Left forelimb (tissue), 1 donor: ENCODE measurements around the gene ABCB8.

ENCODE experiments used
- DNase-seq: peaks from one replicate; pipeline ENCODE4 v3.0.0-alpha.2; 2018; ENCODE audit warnings: low spot score

The ABCB8 gene

DNA sequence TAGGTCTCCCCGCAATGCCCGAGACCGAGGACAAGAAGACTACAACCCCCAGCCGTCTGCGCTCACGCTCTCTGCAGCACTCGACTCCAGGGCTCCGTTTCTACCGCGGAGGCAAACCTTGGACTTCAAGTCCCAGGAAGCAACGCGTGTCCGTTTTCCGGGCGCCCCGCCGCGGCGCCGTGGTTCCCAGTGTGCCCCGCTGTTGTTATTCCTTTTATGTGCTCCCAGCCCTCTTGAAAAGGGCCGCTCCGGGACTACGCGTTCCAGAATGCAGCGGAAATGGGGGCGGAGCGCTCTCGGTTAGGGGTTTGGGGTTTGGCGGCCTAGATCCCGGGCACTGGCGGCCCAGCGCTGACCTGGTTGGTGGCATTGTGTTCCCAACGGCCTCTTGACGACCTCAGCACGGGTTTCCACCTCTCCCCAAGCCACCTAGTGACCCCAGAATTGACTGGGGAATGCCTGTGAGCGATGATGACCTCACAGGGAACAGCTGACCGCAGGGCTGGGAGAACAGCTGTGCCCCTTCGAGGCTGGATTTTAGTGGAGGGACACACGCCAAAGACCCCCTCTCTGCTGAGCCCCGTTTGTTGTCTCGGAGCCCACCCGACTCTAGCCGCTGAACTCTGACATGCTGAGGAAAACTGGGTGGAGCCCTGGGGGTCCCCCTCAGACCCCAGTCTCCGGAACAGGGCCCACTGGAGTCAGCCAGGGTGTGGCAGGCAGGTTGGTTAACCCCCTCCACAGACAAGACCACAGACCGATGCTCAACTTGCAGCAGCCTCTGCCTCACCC is 29.9 kb downstream of the ABCB8 start:
- DNase-seq: peak; percentile 99

DNA sequence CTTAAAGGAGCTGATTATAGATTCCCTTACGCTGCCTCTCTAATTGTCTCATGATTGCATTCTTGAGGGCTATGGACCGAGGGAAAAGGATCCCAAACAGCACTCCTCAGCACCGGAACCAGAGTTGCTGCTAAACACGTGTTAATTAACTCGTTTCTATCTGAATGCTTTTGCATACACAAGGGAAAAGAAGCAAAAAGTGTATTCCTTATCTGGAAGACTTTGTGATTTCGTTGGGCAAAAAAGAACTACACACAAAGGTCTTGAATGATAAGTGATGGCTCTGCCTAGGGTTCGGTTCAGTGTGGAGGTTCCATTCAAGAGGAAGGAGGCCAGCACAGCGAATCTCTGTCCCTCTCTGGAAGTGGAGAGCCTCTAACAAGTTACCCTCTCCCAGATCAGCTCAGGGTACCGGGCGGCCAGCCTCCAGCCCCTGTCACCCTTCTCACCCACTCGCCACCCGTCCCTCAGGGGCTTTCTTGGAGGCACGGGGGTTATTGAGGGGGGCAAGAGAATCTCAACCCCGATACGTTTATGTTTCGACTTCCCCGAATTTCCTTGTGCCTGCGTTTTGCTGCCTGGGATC is 30.6 kb downstream of the ABCB8 start:
- DNase-seq: no peak

DNA sequence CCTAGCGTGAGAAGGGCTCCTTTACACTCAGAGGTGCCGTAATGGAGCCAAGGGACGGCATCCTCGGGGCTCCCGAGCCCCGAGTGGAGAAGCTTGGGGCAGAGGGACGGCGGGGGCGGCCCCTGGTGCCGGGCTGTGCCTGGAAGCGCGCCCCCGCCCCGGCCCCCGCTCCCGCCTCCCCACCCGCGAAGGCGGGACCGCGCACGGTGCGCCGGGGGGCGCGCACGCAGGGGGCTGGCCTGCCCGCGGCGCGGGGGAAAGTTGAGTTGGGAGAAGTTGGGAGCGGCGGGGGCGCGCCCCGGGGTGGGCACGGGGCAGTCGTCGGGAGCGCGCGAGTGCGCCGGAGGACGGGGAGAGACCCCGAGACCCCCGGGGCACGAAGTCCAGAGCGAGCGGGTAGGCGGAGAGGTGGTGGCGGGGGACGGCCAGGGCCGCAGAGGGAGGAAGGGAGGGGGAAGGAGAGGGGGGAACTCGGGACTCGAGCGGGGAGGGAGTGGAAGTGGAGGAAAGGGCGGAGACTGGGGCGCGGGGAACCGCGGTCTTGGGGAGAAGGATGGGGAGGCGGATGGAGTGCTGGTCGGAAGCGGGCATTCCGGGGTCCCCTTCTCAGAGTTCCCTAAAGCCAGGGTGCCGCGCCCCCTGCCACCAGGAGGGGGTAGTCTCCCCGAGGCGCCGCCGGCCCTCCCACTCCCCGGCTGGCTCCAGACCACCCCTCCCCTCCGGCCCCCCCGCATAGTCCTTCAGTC is 31.3 kb downstream of the ABCB8 start, which contains the start of gene SLC4A2:
Gene SLC4A2 (plus strand): TSS at position 223 of the 746 bp plus-strand sequence. CDS start 2,399 bp downstream, outside the sequence.
- peak; percentile 94 for DNase-seq

DNA sequence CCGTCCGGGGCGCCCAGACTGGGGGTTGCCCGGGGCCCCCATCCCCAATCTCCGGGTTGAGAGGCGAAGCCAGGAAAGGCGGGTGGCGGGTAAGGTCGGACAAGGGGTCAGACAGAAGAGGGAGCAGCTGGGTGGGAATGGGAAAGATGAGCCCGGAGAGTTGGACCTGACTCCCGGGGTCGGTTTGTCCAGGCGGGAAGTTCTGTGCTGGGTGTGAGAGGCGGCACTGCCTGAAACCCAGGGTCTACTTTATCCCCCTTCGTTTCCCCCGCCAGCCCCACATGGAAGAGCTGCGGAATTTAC is 31.8 kb downstream of the ABCB8 start:
- DNase-seq: no peak

DNA sequence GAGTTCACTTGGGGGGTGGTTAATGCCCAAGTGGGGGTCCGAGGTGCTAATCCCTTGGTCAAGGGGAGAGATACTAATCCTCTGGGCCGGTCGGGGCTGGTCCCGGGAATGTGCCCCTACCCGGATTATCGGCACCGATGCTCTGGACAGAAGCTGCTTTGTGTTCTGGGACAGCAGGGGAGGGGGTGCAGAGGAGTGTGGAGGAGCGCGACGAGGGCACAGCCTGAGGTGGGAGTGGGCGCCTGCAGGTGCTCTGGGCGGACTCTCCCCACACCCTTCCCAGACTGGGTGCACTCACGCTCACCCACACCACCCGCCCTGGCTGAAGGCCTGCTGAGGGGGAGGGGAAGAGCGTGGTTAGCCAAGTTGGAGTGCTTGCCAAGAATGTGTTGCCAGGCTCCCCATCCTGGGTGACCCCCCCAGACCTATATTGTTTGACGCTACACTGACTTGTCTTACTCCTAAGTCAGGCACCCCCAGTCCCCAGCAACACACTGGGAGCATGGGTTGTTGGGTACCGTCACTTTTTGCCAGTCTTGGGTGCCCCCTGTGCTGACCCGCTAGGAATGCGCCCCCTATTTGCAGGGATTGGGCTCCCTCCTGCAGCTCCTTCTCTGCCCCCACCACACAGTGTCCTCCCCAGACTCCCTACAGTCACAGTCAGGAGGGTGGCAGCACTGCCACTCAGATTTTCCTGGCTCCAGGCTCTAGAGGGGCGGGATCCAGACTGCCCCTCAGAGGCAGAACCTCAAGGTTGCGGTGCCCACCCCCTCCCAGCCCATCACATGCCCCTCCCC is 32.4 kb downstream of the ABCB8 start:
- DNase-seq: no peak

DNA sequence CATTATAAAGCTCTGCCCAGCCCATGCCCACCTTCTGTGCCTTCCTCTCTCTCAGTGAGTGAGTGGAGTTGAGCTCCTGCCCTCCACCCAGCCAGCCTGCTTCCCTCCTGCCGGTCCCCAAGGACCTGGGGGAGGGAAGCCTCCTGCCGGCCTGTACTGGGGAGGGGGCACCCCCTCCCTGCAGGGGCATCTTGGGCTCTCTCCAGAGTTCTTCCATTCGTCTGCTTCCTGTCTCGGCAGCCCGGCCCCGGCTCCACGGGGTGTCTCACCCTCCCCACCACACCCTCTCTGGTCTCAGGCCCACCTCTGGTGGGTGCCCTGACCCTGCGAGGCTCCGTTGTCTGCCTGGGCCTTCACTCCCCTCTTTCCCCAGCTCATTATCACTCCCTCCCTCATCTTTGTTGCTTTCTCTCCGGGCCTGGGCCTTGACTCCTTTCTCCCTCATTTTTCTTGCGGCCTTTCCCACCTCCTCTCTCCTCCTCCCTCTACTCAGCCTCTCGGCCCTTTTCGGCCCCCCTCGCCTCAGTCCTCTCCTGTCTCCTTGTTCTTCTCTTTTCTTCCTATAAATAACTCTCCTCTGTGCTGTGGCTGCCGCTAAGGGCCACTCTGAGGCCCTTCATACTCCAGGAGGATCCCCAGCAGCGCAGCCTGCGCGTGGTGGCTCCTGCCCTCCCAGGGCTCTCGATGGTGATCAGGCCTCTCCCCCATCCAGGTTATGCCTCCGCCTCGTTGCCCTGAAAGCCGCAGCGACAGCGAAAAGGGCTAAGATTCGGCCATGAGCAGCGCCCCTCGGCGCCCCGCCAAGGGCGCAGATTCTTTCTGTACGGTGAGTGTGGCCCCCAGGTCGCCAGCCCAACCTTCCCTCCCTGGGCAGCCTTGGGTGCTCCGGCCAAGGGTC is 33.2 kb downstream of the ABCB8 start:
- DNase-seq: no peak

DNA sequence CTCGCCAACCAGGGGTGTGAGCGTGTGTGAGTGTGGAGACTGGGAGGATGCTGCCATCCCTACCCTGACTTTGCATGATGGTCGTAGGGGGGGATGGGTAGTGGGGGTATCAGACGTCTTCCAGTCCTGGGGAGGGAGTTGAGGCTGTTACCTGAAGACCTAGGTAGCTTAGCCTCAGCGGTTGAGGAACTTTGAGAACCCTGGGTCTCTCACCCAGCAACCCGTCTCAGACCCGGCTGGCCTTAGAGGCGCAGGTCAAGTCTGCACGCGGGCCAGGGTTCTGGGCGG is 33.8 kb downstream of the ABCB8 start:
- DNase-seq: no peak

DNA sequence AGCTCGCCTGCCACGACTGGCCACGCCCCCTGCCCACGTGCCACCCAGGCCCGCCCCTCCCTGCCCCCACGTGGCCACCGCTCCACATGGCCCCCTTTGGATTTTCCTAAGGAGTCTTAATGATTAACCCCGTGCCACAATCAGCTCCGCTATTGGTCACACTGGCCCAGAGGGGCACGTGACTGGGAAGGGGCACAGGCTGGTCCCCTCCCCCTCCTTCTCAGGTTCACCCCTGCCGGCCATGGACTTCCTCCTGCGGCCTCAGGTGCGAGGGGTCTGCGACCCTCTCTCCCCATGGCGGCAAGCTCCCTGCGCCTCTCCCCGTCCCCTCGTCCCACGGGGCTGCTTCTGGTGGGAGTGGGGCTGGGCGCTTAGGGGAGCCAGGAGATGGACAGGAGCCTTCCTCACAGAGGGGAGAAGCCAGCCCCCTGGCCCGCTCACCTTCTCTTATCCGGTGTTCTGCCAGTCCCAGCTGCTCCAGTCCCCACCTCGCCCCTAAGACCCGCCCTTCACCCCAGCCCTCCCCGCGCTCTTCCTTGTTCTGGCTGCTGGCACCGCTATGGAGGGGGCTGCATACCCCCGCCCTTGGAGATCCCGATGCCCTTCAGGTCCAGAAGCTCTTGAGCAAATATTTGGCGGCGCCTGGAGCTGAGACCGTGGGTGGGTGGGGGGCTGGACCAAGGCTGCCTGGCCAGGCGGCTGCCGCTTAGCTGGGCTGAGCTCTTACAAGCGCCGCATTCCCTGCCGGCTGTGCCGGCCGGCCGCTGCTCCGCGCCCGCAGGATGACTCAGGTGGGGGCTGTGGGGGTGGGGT is 34.4 kb downstream of the ABCB8 start:
- no peak for DNase-seq

DNA sequence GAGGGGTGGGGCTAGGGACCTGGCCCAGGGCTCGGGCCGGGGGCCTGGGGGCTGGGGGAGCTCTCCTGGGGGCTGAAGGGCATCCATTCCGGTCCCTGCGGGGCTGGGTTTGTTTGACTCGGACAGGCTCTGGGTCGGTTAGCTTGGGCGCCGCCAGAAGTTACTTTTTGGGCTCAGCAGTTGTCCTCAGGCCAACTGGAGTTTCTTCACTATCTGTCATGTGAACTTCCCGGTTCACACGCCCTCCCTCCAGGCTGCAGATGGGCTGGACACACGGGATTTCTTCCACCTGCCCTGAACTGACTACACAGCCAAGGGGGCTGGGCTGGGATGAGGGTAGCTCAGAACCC is 34.9 kb downstream of the ABCB8 start:
- DNase-seq: no peak

DNA sequence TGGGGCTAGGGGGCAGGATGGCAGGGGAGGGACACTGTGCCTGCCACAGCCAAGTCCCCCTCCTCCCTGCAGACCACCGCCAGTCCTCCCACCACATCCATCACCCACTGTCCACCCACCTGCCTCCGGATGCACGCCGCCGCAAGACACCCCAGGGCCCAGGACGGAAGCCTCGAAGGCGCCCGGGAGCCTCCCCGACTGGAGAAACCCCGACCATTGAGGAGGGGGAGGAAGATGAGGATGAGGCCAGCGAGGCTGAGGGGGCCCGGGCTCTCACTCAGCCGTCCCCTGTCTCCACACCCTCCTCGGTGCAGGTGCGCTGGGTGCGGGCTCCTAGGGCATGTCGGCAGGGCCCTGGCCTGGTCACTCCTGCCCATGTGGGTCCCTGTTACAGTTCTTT is 36.2 kb downstream of the ABCB8 start:
- DNase-seq: no peak

DNA sequence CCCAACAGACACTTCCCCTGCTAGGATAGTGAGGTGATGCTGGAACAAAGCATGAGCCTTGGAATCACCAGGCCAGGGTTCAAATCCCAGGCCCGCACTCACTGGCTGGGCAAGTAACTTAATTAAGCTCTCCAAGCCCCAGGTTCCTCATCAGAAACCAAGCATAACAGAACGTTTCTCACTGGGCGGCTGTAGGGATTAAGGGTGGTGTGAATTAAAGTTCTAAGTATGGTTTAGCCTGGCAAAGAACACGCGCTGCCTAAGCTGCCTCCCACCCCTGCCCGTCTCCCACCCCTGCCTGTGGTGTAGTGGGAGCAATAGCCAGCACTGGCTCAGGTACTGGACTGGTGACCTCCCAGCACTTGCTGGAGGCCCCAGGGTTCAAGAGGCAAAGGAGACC is 36.7 kb downstream of the ABCB8 start:
- DNase-seq: no peak

DNA sequence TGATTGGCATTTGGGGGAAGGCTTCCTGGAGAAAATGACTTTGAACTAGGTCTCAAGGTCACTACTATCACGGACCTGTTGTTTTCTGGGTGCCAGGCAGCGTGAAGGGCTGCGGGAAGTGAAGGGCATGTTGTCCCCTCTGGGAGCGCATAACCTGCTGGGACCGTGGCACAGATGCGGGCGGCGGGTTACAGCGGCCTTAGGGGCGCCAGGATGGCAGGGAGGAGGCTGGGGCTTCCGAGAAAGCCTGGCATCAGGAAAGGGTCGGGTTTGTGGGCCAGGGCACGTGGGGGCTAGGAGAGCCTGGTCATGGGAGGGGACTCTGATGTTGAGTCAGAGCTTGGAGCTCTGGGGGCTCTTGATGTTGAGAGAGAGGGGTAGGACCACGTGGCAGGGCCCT is 37.3 kb downstream of the ABCB8 start:
- no peak for DNase-seq

DNA sequence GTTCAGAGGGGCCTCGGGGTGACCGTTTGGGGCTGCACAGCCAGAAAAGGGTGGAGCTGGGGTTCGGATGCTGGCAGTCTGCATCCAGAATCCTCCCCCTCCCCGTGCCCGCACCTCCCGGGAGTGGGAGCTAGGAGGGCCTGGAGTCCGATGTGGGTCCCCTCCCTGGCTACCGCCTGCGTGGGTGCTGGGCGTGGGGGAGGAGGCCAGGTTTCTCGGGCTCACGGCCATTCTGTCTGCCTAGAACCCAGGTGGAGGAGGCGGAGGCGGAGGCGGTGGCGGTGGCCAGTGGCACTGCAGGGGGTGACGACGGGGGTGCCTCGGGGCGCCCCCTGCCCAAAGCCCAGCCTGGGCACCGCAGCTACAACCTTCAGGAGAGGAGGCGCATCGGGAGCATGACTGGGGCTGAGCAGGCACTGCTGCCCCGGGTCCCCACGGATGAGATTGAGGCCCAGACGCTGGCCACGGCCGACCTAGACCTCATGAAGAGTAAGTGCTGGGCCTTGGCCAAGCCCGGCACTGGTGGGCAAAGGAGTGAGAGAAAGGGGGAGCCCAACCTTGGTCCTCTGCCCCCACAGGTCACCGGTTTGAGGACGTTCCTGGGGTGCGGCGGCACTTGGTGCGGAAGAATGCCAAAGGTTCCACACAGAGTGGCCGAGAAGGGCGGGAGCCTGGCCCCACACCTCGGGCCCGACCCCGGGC is 38.2 kb downstream of the ABCB8 start:
- no peak for DNase-seq

DNA sequence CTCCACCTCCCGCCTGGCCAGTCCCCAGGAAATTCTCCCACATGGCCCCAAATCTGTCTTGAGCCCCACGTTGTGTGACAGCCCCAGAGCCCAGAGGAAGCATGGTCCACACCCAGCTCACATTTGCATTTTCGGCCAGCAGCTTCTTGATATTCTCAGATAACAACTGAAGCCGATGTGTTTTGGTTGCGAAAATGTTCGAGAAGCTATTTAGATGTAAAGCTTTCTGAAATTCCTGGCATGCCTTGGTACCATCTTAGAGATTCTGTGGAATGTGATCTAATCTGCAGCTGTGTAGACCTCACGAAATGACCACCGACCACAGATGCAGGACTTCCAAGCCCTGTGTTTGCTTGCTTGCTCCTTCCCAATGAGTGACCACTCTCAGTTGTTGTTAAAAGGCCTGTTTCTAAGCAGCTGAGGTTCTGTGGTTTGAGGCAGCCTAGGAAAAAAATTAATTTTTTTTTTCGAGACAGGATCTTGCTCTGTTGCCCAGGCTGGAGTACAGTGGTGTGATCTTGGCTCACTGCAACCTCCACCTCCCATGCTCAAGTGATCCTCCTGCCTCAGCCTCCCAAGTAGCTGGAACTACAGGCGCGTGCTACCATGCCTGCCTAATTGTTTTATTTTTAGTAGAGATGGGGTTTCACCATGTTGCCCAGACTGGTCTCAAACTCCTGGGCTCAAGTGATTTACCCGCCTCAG is 40.0 kb downstream of the ABCB8 start:
- DNase-seq: no peak

DNA sequence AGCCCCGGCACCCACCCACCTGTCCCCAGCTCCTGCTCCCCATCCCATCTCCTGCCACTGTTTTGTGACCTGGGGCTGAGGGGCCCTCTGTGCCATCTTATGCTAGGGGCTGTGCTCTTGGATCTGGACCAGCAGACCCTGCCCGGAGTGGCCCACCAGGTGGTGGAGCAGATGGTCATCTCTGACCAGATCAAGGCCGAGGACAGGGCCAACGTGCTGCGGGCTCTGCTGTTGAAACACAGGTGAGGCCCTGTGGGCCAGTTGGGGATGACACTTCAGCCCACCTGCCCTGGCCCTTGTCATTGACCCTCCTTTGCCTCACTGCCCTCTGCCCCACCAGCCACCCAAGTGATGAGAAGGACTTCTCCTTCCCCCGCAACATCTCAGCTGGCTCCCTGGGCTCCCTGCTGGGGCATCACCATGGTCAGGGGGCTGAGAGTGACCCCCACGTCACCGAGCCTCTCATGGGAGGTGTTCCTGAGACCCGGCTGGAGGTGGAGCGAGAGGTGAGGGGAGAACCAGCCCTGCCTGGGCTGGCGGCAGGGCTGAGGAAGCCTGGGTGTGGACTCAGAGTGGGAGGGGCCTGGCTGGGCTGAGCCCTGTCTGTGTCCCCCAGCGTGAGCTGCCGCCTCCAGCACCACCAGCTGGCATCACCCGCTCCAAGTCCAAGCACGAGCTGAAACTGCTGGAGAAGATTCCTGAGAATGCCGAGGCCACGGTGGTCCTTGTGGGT is 41.8 kb downstream of the ABCB8 start:
- DNase-seq: no peak

DNA sequence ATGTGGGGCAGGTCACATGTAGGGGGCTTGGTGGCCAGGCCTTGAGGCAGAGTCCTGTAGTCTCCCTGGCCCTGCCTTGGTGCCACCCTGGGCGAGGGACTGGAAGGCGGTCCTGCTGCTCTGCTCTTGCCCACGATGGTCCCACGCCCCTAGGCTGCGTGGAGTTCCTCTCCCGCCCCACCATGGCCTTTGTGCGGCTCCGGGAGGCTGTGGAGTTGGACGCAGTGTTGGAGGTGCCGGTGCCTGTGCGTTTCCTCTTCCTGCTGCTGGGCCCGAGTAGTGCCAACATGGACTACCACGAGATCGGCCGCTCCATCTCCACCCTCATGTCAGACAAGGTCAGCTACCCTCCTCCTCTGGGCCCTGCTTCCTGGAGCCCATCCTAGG is 42.3 kb downstream of the ABCB8 start:
- no peak for DNase-seq

DNA sequence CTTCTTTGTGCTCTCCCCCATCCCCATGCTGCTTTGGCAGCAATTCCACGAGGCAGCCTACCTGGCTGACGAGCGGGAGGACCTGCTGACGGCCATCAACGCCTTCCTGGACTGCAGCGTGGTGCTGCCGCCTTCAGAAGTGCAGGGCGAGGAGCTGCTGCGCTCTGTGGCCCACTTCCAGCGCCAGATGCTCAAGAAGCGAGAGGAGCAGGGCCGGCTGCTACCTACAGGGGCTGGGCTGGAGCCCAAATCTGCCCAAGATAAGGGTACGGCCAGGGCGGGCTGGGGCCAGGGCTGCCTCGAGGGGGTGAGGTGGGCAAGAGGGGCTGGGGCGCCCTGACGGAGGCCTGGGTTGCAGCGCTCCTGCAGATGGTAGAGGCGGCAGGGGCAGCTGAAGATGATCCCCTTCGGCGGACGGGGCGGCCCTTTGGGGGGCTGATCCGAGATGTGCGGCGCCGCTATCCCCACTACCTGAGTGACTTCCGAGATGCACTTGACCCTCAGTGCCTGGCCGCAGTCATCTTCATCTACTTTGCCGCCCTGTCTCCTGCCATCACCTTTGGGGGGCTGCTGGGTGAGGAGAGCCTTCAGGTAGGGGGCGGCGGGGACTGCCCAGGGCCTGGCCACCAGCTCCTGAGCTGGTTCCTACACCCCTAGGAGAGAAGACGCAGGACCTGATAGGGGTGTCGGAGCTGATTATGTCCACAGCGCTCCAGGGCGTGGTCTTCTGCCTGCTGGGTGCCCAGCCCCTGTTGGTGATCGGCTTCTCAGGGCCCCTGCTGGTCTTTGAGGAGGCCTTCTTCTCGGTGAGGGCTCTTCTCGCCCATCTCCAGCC is 43.0 kb downstream of the ABCB8 start:
- no peak for DNase-seq

DNA sequence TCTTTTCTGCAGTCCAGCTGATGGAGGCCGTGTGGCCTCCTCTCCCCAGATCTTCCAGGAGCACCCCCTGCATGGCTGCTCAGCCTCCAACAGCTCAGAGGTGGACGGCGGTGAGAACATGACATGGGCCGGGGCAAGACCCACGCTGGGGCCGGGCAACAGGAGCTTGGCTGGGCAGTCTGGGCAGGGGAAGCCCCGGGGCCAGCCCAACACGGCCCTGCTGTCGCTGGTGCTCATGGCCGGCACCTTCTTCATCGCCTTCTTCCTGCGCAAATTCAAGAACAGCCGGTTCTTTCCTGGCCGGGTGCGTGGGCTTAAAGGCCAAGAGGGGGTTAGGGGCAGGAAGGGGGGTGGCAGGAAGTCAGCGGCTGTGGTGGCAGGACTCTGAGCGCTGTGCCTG is 45.7 kb downstream of the ABCB8 start:
- no peak for DNase-seq
